ENCODE data around the gene P2RX1. TPM values are rescaled to one million over a fixed set of nuclear protein-coding genes. Genes with fewer than 3 reads are reported as not detected.

P2RX1 gene
- total and polyA plus RNA-seq, 12 donors, result 0.42 to 8.6 (median 1.1) TPM

- Histone ChIP-seq H3K27ac (peak overlapping the region in 2 of 5 donors; percentile 26 to 51), H3K4me3 (no peak overlapping the region), H3K27me3 (no peaks in the 10 kb centered on the region), H3K9me3 (replicated peaks in 1 of 3) (no peaks in the 10 kb centered on the region), H3K36me3 (replicated peaks in 1 of 2) (no peaks in the 10 kb centered on the region), H3K4me1 (replicated peaks in 1 of 2) (peaks cover 14 to 22% of the 10 kb centered on the region in 2 donors)
- 10 to 15% (median 13%) methylated on average over 4 to 11 of the region's 11 CpGs; no CpG with 5 or more reads in 1 of the 4 donors for WGBS, 4 donors
- TF ChIP-seq POLR2A (IDR thresholded peaks at IDR 0.05), result no peak
- TF ChIP-seq CTCF (IDR thresholded peaks at IDR 0.05), result no peak
- intact Hi-C loops (cut with DNase I), result loop anchor here in 1 of 2 donors (5.0 kb wide), 1 partner anchor 85 kb away; no protein-coding TSS in a partner anchor
- peak; percentile 58 to 80 (median 78) for DNase-seq
These were observed 1.2 kb upstream of the P2RX1 start for GRCh38 chr17:3917391-3917931.

GRCh38 chr17:3916825-3917224, 560 bp upstream of the P2RX1 start:
- no peak for DNase-seq
- Histone ChIP-seq H3K27me3 (no peaks in the 10 kb centered on the region), H3K4me1 (replicated peaks in 1 of 2) (peaks cover 14 to 22% of the 10 kb centered on the region in 2 donors), H3K4me3 (no peak overlapping the region), H3K9me3 (replicated peaks in 1 of 3) (no peaks in the 10 kb centered on the region), H3K36me3 (replicated peaks in 1 of 2) (no peaks in the 10 kb centered on the region), H3K27ac (peak overlapping the region in 2 of 5 donors; percentile 26 to 51)
- WGBS, 4 donors, result 69 to 100% (median 81%) methylated on average over 4 to 10 of the region's 10 CpGs
- TF ChIP-seq POLR2A (IDR thresholded peaks at IDR 0.05), result no peak
- no peak for TF ChIP-seq CTCF (IDR thresholded peaks at IDR 0.05)
- intact Hi-C loops (cut with DNase I), result loop anchor here in 1 of 2 donors (5.0 kb wide), 1 partner anchor 85 kb away; no protein-coding TSS in a partner anchor

GRCh38 chr17:3915581-3915994, 677 bp downstream of the P2RX1 start:
- no peak for DNase-seq
- no peaks in the 10 kb centered on the region for H3K36me3 ChIP-seq (replicated peaks in 1 of 2)
- TF ChIP-seq CTCF (IDR thresholded peaks at IDR 0.05) (no peak), POLR2A (IDR thresholded peaks at IDR 0.05) (no peak)
- no peak overlapping the region for H3K4me3 ChIP-seq
- H3K9me3 ChIP-seq (replicated peaks in 1 of 3), result no peaks in the 10 kb centered on the region
- intact Hi-C loops (cut with DNase I), result loop anchor here in 1 of 2 donors (5.0 kb wide), 1 partner anchor 87 kb away; no protein-coding TSS in a partner anchor
- WGBS, 4 donors, result 71 to 83% (median 73%) methylated on average over 8 to 13 of the region's 13 CpGs; no CpG with 5 or more reads in 1 of the 4 donors
- peaks cover 14 to 22% of the 10 kb centered on the region in 2 donors for H3K4me1 ChIP-seq (replicated peaks in 1 of 2)
- H3K27ac ChIP-seq, result no peak overlapping the region
- H3K27me3 ChIP-seq, result no peaks in the 10 kb centered on the region

GRCh38 chr17:3914312-3914670, 2.0 kb downstream of the P2RX1 start:
- TF ChIP-seq POLR2A (IDR thresholded peaks at IDR 0.05) (no peak), CTCF (IDR thresholded peaks at IDR 0.05) (no peak)
- 80 to 82% (median 81%) methylated on average over 6 to 10 of the region's 10 CpGs for WGBS, 4 donors
- no peaks in the 10 kb centered on the region for H3K27me3 ChIP-seq
- H3K4me3 ChIP-seq, result no peak overlapping the region
- intact Hi-C loops (cut with DNase I), result loop anchor here in 1 of 2 donors (5.0 kb wide), 1 partner anchor 93 kb away; no protein-coding TSS in a partner anchor
- H3K9me3 ChIP-seq (replicated peaks in 1 of 3), result no peaks in the 10 kb centered on the region
- H3K27ac ChIP-seq, result peak overlapping the region in 1 of 5 donors; percentile 16
- H3K4me1 ChIP-seq (replicated peaks in 1 of 2), result peaks cover 14 to 22% of the 10 kb centered on the region in 2 donors
- H3K36me3 ChIP-seq (replicated peaks in 1 of 2), result no peaks in the 10 kb centered on the region
- no peak for DNase-seq
